ENCODE results near the gene AADACL4. TPM values are rescaled to one million over a fixed set of nuclear protein-coding genes. Genes with fewer than 3 reads are reported as not detected.

Gene AADACL4
- total RNA-seq, 1 donor from 2014 or later: not detected

- peaks cover 0 to 5% (median 4%) of the 10 kb centered on the region in 3 donors for H3K27me3 ChIP-seq (ENCODE audit: control insufficient read depth in 3 of 3, insufficient read depth in 3 of 3, low read length in 3 of 3)
- no peaks in the 10 kb centered on the region for H3K4me1 ChIP-seq (ENCODE audit: control insufficient read depth in 3 of 3, insufficient read depth in 3 of 3, low read length in 3 of 3)
- no peak within 1 kb of the TSS for H3K27ac ChIP-seq (ENCODE audit: low read depth, low read length)
- H3K36me3 ChIP-seq (ENCODE audit: control insufficient read depth in 3 of 3, insufficient read depth in 3 of 3, low read length in 3 of 3): no peaks in the 10 kb centered on the region
- H3K9ac ChIP-seq (ENCODE audit: low read depth in 1 of 3, low read length in 3 of 3): no peak within 1 kb of the TSS
- H3K9me3 ChIP-seq (ENCODE audit: control insufficient read depth in 3 of 3, low read length in 3 of 3): no peaks in the 10 kb centered on the region
- no peak within 1 kb of the TSS for H3K4me3 ChIP-seq (ENCODE audit: low read length in 3 of 3)
Measured at GRCh38 chr1:12715896-12716437, 72.1 kb downstream of the AADACL4 start, which contains the start of gene AADACL3. TSS of gene AADACL3 (plus strand) at chr1:12716110. CDS start at chr1:12716177, 67 bp downstream.

Small RNAs within 50 kb of the gene (small RNA-seq; reads per million reads assigned to genes)
- not detected for gene AC244670.1

Other genes with a start within 250 kb of the AADACL4 start
- gene DHRS3, start 25.9 kb upstream of the AADACL4 start, total RNA-seq: 37.6 TPM
- gene AADACL3, start 72.0 kb downstream of the AADACL4 start, total RNA-seq: not detected
- gene CFAP107, start 102.1 kb downstream of the AADACL4 start, total RNA-seq: under 0.01 TPM
- gene PRAMEF12, start 129.7 kb downstream of the AADACL4 start, total RNA-seq: not detected
- not detected for gene PRAMEF1, start 147.3 kb downstream of the AADACL4 start, total RNA-seq
- gene PRAMEF11, start 187.3 kb downstream of the AADACL4 start, total RNA-seq: not detected
- not detected for gene HNRNPCL1, start 204.6 kb downstream of the AADACL4 start, total RNA-seq
- not detected for gene PRAMEF2, start 213.0 kb downstream of the AADACL4 start, total RNA-seq
- not detected for gene PRAMEF4, start 242.1 kb downstream of the AADACL4 start, total RNA-seq